HG02938 (cell line): ENCODE results near the gene BICD1.

Experiments used
- ATAC-seq: cut with Tn5 transposase; IDR thresholded peaks from one replicate; pipeline ENCODE4 v1.9.1; 2021; ENCODE audit warnings: mild to moderate bottlenecking, moderate library complexity; ENCODE audit not compliant: unreplicated experiment

Gene BICD1

GRCh38 chr12:32322354-32322753 is 215.7 kb downstream of the BICD1 start:
- no peak for ATAC-seq

DNA sequence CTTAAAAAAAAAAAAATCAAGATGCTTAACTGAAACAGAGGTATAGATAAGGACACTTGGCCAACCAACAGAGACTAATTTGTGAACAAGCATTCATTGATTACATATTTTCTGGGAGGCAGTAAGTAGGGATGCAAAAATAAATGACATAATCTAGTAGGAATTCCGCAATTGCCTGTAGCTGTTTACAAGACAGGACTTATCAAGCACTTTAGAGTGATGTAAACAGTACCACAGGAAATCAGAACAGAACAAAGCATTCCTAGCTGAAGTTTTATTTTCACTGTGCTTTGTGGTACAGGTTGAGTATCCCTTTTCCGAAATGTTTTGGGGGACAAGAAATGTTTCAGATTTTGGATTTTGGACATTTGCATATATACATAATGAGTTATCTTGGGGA is 224.5 kb downstream of the BICD1 start:
- ATAC-seq: no peak

GRCh38 chr12:32332446-32332845 is 225.8 kb downstream of the BICD1 start:
- no peak for ATAC-seq

- no peak for ATAC-seq
Measured at GRCh38 chr12:32334371-32334777, 227.7 kb downstream of the BICD1 start.

DNA sequence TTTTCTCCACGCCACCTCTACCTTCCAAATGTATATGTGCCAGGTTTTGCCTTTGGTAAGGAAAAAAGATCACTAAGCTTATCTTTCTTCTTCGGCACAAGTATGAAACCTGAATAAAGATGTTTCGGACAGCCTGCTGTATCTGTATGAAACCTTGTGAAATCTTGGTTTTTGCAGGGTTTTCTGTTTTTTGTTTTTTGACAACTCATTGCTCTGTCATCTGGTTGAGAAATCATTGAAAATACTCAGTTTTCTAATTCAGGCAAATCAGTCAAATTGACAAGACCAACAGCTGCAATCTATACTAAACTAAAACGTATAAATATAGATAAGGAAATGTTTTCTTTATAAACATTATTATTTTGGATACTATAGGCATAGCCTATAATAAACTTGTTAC is 229.6 kb downstream of the BICD1 start:
- ATAC-seq: no peak

DNA sequence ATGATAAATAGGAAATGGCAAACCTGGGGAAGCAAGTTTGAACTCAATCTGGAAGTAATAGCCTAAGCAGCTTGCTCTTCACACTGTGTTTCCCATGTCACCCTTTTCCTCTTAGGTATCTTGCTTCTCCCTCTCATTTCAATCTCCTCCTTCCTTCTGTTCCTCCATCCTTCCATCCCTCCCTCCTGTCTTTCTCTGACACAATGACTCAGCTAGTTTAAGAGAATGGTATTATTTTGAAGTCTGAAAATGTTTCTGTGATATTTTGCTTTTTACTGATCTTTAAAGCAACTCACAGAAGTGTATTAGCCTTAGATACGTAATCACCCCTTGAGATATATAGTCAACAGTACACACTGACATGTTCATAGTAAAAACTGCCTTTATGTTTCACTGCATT is 236.8 kb downstream of the BICD1 start:
- no peak for ATAC-seq

DNA sequence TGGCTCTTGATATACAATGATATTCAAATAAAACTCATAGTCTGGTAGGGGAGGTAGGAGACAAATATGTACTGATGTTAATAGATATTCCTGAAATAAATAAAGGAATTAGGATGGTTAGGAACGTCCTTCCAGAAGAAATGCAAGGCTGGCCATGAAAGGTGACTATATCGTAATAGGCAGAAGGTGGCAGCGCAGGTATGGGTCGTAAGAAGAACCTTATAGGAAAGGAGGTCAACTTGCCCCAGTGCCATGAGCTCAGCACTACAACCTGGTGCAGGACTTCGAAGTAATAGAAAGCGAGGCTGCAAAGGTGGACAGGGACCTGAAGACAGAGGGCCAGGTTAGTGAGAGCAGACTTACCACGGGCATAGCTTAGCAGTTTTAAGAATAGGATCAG is 237.4 kb downstream of the BICD1 start:
- no peak for ATAC-seq

- no peak for ATAC-seq
Measured at GRCh38 chr12:32353540-32353939, 246.9 kb downstream of the BICD1 start.

DNA sequence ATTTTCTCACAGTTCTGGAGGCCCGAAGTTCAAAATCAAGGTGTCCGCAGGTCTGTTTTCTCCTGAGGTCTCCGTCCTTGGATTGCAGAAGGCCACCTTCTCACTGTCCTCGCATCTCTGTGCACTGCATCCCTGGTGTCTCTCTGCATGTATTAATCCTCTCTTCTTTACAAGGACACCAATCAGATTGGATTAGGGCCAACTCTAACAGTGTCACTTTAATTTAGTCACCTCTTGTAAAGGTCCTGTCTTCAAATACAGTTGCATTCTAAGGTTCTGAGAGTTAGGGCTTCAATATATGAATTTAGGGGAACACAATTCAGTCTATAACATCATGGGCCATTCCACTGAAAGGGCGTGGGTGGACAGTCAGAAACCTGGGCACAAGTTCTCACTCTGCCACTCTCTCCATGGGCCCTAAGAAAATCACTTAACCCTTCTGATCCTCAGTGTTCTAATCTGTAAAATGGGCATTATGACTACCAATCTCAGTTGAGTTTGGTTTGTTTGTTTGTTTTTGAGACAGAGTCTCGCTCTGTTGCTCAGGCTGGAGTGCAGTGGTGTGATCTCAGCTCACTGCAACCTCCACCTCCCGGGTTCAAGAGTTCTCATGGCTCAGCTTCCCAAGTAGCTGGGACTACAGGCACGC is 251.1 kb downstream of the BICD1 start:
- ATAC-seq: no peak

- ATAC-seq: no peak
Measured at GRCh38 chr12:32360956-32361355, 254.3 kb downstream of the BICD1 start.

DNA sequence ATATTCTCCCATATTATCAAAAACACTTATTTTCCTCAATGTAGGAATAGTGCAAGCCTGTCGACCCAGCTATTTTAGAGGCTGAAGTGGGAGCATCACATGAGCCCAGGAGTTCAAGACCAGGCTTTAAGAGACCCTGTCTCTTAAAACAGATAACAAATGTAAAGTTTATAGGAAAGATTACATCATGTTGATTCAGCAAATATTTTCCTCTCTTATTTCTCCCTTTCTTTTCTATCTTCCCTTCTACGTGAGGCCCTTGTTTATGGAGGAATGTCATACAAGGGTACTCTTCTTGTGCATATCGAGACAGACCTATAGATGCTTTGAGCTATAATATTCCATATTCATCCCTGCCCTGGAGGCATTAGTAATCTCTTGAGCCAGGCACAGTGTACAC is 256.2 kb downstream of the BICD1 start:
- ATAC-seq: no peak

GRCh38 chr12:32365473-32366064 is 258.9 kb downstream of the BICD1 start:
- ATAC-seq: peak; percentile 59

- ATAC-seq: no peak
Measured at GRCh38 chr12:32366714-32367113, 260.1 kb downstream of the BICD1 start.

- no peak for ATAC-seq
Measured at GRCh38 chr12:32367381-32367780, 260.7 kb downstream of the BICD1 start.

DNA sequence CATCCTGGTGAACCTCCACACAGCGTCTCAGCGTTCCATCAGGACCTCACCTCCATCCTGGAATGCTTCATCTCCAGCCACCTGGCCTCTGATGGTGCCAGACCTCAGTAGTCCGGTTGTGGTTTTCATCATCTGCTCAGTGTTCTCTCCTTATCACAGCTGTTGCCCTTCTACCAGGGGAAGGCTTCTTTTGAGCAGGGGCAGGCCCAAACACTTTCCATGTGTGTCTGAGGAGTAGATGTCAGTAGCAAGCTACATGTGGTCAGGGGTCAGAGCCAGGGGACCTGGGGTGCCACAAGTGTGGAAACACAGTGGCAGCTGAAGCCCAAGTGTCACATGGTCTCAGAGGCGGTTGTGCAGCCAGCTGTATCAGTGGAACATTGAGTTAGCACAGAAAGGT is 262.6 kb downstream of the BICD1 start:
- ATAC-seq: no peak

GRCh38 chr12:32377344-32378055 is 270.9 kb downstream of the BICD1 start:
- ATAC-seq: no peak

- no peak for ATAC-seq
Measured at GRCh38 chr12:32379213-32379612, 272.6 kb downstream of the BICD1 start.

DNA sequence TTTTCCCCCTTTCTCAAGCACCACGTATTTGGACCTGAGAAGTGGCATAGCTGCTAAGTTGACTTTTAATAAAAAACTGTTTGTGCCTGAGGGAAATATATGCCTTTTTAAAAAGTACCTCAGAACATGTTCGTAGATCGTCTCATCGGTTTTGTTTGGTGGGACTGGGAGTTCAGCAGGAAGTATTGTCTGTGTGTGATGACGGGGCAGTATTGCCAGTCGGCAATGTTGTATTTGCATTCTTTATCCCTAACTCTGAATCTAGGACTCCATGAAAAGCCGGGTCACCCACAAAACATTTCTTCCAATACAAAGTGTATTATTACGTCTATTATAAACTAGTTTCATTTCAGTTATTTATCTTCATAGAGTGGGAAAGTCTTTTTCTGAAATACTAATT is 273.0 kb downstream of the BICD1 start:
- ATAC-seq: no peak

DNA sequence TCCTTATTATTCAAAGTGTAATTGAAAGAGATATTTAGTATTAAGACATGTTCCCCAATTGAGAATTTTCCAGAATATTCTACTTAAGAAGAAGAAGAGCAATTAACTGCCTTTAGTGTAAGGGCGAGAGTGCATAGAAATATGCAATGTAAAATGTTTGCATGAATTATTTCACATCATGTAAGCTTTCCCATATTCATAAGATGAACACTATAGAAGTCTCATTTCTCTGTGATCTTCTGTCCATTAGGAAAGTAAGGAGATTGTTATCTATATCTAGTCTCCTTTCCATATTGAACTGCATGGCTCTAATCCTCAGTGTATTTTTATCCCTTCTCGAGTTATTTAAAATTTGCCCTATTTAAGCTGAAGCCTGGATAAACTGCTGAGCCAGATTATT is 275.6 kb downstream of the BICD1 start:
- no peak for ATAC-seq

- ATAC-seq: peak; percentile 77
Measured at GRCh38 chr12:32390572-32391219, 284.0 kb downstream of the BICD1 start.

- no peak for ATAC-seq
Measured at GRCh38 chr12:32395026-32395425, 288.4 kb downstream of the BICD1 start.

DNA sequence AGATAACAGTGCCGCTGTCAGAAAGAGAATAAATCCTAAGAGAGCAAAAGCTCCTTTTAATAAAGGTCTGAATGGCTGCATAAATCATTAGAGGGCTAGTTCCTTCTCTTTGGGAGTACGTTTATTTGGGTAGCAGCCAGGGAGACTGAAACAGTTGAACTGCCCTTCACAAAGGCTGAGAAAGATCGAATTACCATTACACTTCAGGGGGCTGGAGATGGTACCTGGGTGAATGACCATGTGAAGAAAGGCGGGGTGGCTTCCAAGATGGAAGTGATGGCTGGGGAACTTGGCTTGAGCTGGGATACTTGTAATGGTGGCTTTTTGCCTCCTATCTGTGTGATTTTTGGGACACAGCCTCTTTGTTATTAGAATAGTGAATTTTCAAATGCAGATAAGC is 291.0 kb downstream of the BICD1 start:
- ATAC-seq: no peak
